ENCODE data around the gene FAM120B. TPM values are rescaled to one million over a fixed set of nuclear protein-coding genes. Genes with fewer than 3 reads are reported as not detected.
A peak's percentile ranks its signal among the peaks of the same experiment; 100 is the strongest.
"Not testable (repeated sequence)": the region's sequence is repeated elsewhere in the genome, so short reads cannot be mapped to it uniquely, and the experiment has no call there.

FAM120B gene, protein sequence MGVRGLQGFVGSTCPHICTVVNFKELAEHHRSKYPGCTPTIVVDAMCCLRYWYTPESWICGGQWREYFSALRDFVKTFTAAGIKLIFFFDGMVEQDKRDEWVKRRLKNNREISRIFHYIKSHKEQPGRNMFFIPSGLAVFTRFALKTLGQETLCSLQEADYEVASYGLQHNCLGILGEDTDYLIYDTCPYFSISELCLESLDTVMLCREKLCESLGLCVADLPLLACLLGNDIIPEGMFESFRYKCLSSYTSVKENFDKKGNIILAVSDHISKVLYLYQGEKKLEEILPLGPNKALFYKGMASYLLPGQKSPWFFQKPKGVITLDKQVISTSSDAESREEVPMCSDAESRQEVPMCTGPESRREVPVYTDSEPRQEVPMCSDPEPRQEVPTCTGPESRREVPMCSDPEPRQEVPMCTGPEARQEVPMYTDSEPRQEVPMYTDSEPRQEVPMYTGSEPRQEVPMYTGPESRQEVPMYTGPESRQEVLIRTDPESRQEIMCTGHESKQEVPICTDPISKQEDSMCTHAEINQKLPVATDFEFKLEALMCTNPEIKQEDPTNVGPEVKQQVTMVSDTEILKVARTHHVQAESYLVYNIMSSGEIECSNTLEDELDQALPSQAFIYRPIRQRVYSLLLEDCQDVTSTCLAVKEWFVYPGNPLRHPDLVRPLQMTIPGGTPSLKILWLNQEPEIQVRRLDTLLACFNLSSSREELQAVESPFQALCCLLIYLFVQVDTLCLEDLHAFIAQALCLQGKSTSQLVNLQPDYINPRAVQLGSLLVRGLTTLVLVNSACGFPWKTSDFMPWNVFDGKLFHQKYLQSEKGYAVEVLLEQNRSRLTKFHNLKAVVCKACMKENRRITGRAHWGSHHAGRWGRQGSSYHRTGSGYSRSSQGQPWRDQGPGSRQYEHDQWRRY
- polyA plus RNA-seq = 10 to 100 TPM in 2 of 3 donors, 1 to 10 TPM in 1; 6.6 to 11.1 (median 10.1) TPM

DNA sequence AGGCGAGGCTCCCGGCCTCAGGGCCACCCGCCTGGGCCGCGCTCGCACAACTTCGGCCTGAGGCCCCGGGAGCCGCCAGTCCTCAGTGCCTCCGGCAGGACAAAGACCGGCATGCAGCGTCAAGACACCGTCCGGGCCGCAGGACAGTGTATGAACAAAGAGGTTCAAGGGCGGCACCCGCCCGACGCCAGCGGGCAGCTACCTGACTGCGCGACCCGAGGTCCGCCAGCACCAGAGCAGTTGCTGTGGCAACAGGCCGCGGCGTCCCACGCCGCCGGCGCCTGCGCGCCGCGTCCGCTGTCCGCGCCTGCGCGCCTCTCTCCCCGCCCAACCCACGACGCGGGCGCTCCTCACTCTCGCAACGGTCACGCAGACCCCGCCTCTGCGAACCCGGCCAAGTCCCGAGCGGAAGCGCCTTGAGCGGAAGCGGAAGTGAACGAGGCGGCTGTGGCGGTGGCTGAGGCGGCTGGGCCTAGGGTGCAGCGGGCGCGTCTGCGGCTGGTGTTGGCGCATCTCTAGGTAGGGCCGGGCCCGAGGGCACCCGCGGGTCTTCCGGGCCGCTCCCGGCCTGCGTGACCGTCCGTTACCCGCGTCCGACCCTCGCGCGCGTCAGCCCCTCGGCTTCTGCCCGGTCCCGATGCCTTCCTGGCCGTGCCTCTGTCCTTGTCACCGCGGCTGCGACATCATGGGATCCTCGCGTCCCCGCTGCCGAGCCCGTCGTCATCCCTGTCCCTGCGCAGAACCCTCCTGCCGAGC, at the start of gene FAM120B:
Gene FAM120B (plus strand): TSS at position 435 of the 756 bp plus-strand sequence. CDS start 10,633 bp downstream, outside the sequence.
- 0% methylated on average over 80 to 97 of the region's 97 CpGs for WGBS, 3 donors
- H3K27ac ChIP-seq (ENCODE audit: low read depth, low read length) = peak within 1 kb of the TSS; percentile 76

DNA sequence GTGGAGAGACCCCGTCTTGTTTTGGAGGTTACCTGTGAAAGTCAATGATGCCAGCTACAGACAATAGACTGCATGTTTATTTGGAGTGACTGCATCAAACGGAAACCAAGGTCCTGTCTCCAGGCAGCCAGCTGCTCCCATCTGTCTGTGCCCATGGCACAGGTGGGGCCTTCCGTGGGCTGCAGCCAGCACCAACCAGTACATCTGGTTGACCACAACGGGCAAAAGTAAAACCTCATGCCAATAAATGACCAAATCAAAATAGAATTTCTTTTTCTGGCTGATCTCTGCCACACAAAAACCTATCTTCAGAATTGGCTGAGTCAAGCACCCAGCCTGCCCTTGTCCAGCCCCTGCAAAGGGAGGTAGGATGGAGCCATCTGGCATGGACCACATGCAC, 49.2 kb upstream of the FAM120B start:
- WGBS, 3 donors = 84 to 93% (median 90%) methylated on average over 4 of the region's 4 CpGs
- H3K27ac ChIP-seq (ENCODE audit: low read depth, low read length) = no peak overlapping the region

DNA sequence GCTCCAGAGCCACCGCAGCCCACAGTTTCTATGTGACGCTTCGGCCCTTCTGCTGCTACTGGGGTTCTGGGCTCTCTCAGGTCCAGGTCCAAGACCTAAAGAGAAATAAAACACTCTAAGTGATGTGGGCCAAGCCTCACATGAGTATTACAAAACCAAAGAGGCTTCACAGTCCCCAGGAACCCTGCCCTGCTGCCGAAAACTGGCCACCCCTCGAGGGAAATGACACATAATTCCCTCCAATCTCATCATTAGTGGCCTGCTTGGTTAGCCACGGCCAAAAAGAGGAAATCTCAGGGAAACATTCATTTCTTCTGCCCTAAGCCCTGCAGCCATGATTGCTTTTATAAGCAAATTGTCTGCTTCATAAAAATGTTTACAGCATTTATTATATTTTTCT, 48.2 kb upstream of the FAM120B start:
- WGBS, 3 donors = 62 to 96% (median 81%) methylated on average over 6 of the region's 6 CpGs
- no peak overlapping the region for H3K27ac ChIP-seq (ENCODE audit: low read depth, low read length)

DNA sequence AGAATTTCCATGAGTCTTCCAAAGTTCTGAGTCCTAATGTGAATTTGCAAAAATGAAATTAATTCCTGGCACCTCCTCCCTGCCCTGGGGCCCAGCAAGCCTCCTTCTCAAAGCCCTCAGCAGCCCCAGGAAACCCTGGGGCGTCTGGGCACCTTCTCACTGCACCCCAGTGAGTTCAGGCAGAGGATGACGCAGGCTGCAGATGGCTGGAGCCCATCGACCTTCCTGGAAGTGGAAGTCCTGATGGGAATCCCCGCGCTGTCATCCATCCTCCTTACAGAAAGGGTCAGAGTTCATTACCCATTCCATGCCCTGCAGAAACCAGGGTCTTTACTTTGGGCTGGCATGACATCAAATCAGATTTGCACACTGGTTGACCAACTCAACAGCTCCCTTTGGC, 47.3 kb upstream of the FAM120B start:
- WGBS, 3 donors = 65 to 83% (median 78%) methylated on average over 5 of the region's 5 CpGs
- no peak overlapping the region for H3K27ac ChIP-seq (ENCODE audit: low read depth, low read length)

DNA sequence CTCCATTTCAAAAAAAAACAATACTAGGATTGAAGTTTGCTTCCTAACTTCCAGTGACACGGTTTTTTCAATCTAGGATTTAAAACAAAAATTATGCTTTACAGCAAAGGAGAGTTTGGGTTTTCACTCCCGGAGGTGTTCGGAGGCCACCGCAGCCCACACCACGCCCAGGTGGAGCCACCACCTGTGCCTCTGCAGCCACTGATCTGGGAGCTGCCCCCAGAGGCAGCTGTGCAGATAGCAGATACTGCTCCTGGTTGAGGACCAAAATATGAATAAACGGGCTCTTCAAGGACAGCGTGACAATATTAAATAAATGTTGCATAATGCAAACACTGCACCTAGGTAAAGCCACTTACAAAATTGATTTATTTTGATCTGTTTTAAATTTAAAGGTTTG, 45.9 kb upstream of the FAM120B start:
- no peak overlapping the region for H3K27ac ChIP-seq (ENCODE audit: low read depth, low read length)
- 26 to 92% (median 90%) methylated on average over 7 of the region's 7 CpGs for WGBS, 3 donors

DNA sequence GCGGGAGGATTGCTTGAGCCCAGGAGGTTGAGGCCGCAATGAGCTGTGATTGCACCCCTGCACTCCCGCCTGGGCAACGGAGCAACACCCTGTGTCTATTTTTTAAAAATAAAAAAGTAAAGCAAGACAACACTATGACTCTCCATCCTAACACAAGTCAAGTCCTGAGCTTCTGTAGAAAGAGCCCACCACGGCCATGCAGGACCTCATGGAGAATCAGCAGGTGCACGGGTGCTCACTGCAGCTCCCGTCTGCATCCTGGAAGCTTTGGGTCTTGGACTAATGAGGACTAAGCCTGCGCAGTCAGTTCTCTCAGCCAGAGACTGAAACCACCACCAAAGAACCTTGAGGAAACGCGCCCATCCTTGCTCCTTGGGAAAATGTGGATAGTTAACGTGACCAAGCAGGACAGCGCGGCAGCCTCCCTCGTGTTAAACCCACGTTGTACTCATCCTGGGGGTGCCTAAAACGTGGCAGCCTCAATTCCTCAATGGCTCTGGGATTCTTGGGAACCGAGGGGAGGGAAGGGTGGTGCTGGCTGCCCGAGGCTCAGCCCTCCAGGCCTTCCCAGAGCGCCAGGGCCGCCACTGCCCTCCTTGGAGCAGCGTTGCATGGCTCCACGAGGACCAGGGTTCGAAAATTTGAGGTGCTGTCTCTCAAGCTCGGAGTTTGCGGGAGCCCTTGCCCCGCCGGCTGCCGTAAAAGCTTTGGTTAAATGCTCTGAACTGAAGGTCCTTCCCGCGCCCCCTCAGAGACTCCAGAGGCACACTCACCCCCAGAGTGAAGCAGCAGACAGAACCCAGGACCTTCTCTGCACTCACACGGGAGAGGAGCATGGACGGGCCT, 44.7 kb upstream of the FAM120B start:
- 86 to 91% (median 87%) methylated on average over 32 of the region's 32 CpGs for WGBS, 3 donors
- no peak overlapping the region for H3K27ac ChIP-seq (ENCODE audit: low read depth, low read length)

DNA sequence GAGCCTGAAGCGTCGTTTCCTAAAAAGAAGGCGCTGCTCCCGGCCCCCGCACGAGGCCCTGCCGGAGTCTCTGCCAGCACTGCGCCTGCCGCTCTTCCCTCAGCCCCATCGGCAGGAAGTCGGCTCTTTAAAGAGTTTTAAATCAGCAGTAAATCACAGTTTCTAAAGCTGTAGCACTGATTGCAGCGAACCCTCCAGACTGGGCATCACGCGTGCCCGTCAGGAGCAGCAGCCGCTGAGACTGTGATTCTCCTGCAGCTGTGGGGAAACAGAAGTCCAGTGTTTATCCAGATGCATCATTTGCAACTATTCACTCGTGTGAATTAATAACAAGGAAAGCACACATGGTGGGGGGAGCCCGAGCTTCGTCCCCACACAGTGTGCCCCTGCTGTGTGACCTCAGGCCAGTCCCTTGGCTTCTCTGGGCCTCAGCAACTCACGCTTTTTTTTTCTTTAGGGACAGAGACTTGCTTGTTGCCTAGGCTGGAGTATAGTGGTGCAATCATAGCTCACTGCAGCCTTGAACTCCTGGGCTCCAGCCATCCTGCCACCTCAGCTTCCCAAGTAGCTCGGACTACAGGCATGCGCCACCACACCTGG, 44.0 kb upstream of the FAM120B start:
- WGBS, 3 donors = 49 to 82% (median 61%) methylated on average over 22 of the region's 22 CpGs
- H3K27ac ChIP-seq (ENCODE audit: low read depth, low read length) = no peak overlapping the region

DNA sequence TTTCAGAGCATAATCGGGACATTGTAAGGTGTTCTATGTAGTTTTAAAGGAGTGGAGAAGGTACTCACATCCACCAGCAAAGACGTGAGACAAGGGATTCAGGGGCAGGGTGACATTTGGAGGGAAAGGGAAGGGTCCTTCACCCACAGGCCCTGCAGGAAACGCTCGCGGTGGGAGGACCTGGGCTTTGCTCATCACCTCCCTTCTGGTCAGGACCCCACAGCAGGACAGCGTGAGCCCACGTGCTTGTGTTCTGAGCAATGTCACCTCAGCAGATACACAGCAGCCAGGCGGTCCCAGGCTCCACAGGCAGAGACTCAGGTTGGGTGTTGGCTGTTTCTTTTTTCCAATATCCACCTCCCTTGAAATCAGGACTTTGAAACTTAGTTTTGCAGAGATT, 43.1 kb upstream of the FAM120B start:
- H3K27ac ChIP-seq (ENCODE audit: low read depth, low read length) = no peak overlapping the region
- 87 to 97% (median 89%) methylated on average over 7 to 8 of the region's 8 CpGs for WGBS, 3 donors

DNA sequence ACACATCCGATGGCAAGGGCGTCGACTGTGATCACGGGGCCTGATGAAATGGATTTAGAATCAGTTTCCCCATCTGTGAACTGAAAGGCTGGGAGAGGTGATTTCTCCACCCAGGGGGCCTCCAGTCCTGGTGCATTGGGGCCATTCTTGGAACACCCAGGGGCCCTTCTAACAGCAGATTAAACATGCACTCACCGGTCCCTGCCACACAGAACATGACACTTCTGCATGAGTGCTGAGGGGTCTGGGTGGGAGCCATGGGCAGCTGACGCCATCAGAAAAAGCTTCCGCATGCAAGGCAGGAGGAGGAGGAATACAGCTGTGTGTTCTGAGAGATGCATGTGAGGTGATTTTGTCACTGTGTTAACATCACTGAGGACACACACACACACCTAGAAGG, 42.5 kb upstream of the FAM120B start:
- H3K27ac ChIP-seq (ENCODE audit: low read depth, low read length) = no peak overlapping the region
- 92 to 94% (median 93%) methylated on average over 7 of the region's 7 CpGs for WGBS, 3 donors

DNA sequence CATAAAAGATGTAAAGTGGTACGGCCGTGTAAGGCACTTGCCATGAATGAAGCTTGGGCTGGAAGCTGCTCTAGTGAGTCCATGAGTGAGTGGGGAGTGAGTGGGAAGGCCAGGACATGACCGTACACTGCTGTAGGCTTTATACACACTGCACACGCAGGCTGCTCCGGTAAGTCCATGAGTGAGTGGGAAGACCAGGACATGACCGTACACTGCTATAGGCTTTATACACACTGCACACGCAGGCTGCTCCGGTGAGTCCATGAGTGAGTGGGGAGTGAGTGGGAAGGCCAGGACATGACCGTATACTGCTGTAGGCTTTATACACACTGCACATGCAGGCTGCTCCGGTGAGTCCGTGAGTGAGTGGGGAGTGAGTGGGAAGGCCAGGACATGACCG, 41.9 kb upstream of the FAM120B start:
- WGBS, 3 donors = 86 to 95% (median 91%) methylated on average over 12 of the region's 12 CpGs
- H3K27ac ChIP-seq (ENCODE audit: low read depth, low read length) = not testable (repeated sequence)

DNA sequence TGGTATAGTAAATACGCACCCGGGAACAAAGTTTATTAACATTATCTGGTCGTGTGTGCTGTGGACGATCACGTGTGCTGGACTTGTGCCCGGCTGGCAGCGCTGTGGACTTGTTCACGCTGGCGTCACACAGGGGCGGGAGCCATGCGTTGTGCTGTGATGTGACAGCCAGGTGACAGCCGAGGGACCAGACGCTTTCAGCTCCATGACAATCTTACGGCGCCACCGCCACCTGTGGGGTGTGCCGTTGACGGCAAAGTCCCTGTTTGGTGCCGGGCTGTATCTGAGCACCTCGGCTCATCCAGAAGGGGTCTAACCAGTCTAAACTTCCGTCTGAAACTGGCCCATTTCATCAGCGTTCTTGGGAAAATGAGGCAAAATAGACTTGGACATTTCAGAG, 40.9 kb upstream of the FAM120B start:
- no peak overlapping the region for H3K27ac ChIP-seq (ENCODE audit: low read depth, low read length)
- 32 to 84% (median 81%) methylated on average over 22 of the region's 22 CpGs for WGBS, 3 donors

DNA sequence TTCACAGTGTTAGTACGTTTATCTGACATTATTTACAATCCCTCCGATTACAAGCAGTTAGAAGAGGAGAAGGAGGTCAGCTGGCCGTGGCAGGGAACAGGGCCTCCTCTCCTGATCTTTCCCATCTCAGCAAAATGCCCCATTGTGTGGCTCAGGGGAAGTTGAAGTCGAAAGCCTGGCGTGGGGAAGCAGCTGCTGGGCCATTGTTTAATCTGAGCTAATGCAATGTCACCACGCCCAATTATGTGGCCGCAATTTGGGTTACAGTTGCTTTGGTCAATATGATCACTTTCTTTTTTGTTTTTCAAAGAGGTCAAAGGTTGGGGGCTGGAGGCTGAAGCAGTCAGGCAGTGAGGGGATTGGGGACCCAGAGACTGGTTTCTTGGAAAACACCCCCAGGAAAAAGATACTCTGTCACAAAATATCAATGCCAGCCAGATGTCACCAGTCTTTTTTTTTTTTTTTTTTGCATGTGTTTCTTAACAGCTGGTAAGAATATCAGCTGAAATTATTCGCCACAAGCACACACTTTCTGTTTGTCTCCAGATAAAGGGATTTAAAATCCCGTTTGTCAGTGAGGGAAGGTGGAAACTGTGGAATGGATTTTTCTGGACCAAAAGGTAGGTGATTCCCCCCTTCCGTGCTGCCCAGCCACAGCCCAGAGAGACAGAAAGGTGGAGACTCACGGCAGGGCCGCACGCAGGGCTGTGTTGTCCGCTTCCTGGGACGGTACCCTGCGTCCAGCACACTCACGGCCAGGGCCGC, 40.3 kb upstream of the FAM120B start:
- no peak overlapping the region for H3K27ac ChIP-seq (ENCODE audit: low read depth, low read length)
- 42 to 68% (median 59%) methylated on average over 16 to 18 of the region's 18 CpGs for WGBS, 3 donors

DNA sequence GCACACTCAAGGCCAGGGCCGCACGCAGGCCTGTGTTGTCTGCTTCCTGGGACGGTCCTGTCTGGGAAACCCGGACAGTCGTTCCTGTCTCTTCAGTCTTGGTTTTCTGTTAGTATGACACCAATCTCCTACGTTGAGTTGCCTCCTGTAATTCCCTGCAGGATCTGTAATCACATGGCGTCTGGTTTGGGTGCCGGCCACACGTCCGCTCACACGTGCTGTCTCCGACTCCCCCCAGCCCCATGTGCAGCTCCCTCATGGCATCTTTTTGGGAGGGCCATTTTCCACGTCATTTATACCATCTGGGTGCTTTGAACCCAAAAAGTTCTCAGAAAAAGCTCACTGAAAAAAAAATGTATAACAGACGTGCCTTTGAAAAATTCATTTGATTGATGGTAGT, 38.9 kb upstream of the FAM120B start:
- WGBS, 3 donors = 61 to 93% (median 89%) methylated on average over 14 of the region's 14 CpGs
- H3K27ac ChIP-seq (ENCODE audit: low read depth, low read length) = no peak overlapping the region

DNA sequence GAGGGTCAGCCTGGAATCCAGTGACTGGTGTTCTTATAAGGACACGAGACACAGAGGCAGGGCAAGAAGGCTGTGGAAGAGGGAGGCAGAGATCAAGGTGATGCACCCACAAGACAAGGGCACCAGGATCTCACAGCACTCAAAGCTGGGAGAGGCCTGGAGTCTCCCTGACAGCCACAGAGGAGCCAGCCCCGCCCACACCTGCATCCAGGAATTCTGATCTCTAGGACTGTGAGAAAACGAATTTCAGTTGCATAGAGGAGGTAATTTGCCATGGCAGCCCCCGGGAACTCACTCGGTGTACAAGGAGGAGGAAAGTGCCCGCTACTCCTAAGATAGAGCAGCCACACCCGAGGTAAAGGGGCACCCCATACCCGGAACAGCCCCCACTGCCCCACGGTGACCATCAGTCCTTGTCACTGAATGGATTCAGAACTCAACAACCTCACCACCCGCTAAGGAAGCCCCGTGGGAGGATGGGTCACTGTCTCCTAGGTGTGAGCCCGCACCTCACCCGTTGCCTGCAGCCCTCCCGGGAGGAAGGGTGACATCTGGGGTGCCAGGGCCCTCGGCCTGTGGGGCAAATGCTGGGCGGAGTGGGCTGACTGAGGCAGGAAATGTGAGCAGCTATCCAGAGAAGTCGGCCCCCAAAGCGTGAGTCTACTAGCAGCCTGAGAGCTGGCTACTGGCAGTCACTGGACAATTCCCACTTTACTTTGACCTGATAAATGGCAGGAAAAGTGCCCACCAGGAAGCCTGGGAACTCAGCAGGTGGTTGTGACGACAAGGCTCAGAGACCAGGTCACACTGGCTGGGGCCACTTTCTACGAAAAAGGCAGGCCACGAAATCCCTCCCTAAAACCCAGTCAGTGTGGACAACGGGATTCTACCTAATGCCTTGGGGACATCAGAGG, 38.1 kb upstream of the FAM120B start:
- H3K27ac ChIP-seq (ENCODE audit: low read depth, low read length) = no peak overlapping the region
- 48 to 94% (median 90%) methylated on average over 22 of the region's 22 CpGs for WGBS, 3 donors

DNA sequence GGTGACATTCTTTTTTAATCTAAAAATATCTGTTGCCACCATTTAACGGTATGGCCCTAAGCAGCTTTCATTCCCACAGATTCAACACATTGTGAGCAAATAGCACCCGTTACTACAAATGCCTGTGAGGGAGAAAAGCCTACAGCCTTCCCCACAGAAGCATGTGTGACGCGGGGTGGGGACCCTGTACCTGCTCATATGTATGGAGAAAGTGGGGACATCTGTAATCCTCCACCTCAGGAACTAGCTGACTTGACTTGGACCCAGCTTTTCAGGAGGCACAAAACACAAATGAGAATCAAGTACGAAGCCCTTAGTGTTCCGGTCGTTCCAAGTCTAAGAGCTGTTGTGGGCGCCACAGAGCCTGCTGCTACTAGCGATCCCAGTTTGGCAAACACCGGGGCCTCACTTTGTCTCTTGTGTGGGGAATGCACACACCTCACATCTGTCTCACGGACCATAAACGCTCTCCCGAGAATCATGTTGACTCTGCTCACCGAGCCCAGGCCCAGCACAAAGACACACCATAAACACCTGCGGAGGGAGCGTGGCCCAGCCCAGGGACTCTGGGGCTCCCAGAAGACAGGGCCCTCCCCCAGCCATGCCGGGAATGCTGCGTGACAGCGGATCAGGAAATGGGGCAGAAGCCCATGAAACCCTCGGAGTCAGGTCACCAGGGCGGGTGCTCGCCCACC, 37.3 kb upstream of the FAM120B start:
- WGBS, 3 donors = 29 to 87% (median 79%) methylated on average over 22 of the region's 22 CpGs
- no peak overlapping the region for H3K27ac ChIP-seq (ENCODE audit: low read depth, low read length)

All from adipose tissue (tissue), 3 donors.